GM18519 (cell line): ENCODE measurements around the gene MRPS22.
"Not testable (repeated sequence)": the region's sequence is repeated elsewhere in the genome, so short reads cannot be mapped to it uniquely, and the experiment has no call there.

ENCODE experiments used
- ATAC-seq: cut with Tn5 transposase; IDR thresholded peaks from one replicate; pipeline ENCODE4 v1.9.1; 2021; ENCODE audit warnings: mild to moderate bottlenecking, moderate library complexity; ENCODE audit not compliant: unreplicated experiment, low FRiP score

MRPS22 gene

GRCh38 chr3:139388821-139389551, 45.2 kb downstream of the MRPS22 start:
- peak; percentile 22 for ATAC-seq

GRCh38 chr3:139389552-139390368, 45.9 kb downstream of the MRPS22 start, which contains the start of gene COPB2:
Gene COPB2, minus strand, starts transcription at chr3:139389647. Its CDS starts 97 bp downstream, at chr3:139389550.
- ATAC-seq: peak; percentile 94

GRCh38 chr3:139394116-139394515, 50.3 kb downstream of the MRPS22 start:
- no peak for ATAC-seq

- ATAC-seq: no peak
These were observed 52.9 kb downstream of the MRPS22 start for GRCh38 chr3:139396707-139397106.

- ATAC-seq: not testable (repeated sequence)
These were observed 57.3 kb downstream of the MRPS22 start for GRCh38 chr3:139401155-139401554.
